BJ (cell line): Measurements from ENCODE around the gene IFT172. TPM values are rescaled to one million over a fixed set of nuclear protein-coding genes. Genes with fewer than 3 reads are reported as not detected.

Experiments
- CTCF ChIA-PET: fragments of 350-600 bp; formaldehyde crosslinking; extraction: SDS; loops from one replicate; lab custom pipeline; 2021; ENCODE audit warnings: antibody characterized with exemption, inconsistent platforms; lab: Yijun Ruan, JAX
- POLR2A ChIA-PET: fragments of 300-600 bp; sonication (Branson Sonifier 250); formaldehyde crosslinking; extraction: SDS; loops from one replicate; lab custom pipeline; 2021; ENCODE audit warnings: antibody characterized with exemption; lab: Charles Lee
- DNase-seq: peaks from one replicate; pipeline ENCODE4 v3.0.0-alpha.2; 2011; ENCODE audit warnings: low read depth
- H3K27me3 ChIP-seq: 2 replicates; pipeline ENCODE4 v1.6.0; 2011; ENCODE audit warnings: low read length; ENCODE audit not compliant: control insufficient read depth, insufficient read depth
- H3K36me3 ChIP-seq: 2 replicates; pipeline ENCODE4 v1.5.1; 2011; ENCODE audit warnings: low read length; ENCODE audit not compliant: control insufficient read depth, insufficient read depth
- H3K4me3 ChIP-seq: 2 replicates; pipeline ENCODE4 v1.5.1; 2011; ENCODE audit warnings: low read depth, mild to moderate bottlenecking, control low read depth, low read length
- polyA plus RNA-seq: library from polyadenylated mRNA; depleted of rRNA; stranded (reverse); fragments of >200 nt; gene quantifications from 2 replicates; pipeline ENCODE4 v1.2.3, GENCODE V29; 2011
- TF ChIP-seq, protein P1 (sequence below): IDR thresholded peaks from 2 replicates; pipeline ENCODE4 v1.5.1; 2011; ENCODE audit warnings: low read depth, mild to moderate bottlenecking, control low read depth, inconsistent platforms, low read length, moderate library complexity; ENCODE audit not compliant: insufficient read depth

Gene IFT172
- polyA plus RNA-seq, 1 experiment: 20.3 TPM

DNA sequence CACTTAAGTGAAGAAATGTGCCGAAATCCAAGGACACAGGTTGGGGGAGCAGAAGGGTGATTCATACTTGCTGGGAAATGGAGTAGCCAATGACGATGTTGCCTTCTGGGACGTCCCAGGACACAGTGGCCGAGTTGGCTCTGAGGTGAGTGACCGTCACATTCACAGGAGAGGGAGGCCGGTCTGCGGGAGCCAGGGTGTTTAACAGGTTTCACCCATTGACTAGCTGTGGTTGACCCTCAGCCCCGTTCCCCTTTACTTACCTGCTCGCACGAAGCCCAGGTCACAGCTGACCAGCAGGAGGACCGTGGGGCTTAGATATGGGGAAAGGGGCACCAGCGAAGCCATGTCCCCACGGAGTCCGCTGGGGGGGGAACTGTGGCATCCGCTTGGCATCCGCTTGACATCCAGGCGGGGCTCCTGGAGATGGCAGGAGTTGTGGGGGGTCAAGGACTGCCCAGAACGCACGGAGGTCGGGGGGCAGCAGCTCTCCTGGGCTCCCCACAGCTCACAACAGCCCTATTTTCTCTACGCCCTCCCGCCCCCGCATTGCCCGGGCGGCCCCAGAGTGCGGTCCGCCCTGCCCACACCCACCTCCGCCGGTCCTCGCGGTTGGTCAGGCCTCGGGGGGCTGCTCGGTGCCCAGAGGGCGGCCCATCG lies 4.9 kb upstream of the IFT172 start:
- ChIA-PET CTCF (interaction anchor here (0.6 kb wide), 1 partner anchor 133 kb away, joined by 3 read pairs; no protein-coding TSS in a partner anchor), POLR2A (no interaction called here)
- Histone ChIP-seq H3K36me3 (no peaks in the 10 kb centered on the region; the same call in 1 of the 2 replicates), H3K27me3 (peaks cover 5% of the 10 kb centered on the region), H3K4me3 (peak overlapping the region; percentile 65)
- no peak for DNase-seq
- TF ChIP-seq, protein P1, sequence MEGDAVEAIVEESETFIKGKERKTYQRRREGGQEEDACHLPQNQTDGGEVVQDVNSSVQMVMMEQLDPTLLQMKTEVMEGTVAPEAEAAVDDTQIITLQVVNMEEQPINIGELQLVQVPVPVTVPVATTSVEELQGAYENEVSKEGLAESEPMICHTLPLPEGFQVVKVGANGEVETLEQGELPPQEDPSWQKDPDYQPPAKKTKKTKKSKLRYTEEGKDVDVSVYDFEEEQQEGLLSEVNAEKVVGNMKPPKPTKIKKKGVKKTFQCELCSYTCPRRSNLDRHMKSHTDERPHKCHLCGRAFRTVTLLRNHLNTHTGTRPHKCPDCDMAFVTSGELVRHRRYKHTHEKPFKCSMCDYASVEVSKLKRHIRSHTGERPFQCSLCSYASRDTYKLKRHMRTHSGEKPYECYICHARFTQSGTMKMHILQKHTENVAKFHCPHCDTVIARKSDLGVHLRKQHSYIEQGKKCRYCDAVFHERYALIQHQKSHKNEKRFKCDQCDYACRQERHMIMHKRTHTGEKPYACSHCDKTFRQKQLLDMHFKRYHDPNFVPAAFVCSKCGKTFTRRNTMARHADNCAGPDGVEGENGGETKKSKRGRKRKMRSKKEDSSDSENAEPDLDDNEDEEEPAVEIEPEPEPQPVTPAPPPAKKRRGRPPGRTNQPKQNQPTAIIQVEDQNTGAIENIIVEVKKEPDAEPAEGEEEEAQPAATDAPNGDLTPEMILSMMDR: 0 out of 2 replicates have a peak, but pooled peaks have one; percentile 12

DNA sequence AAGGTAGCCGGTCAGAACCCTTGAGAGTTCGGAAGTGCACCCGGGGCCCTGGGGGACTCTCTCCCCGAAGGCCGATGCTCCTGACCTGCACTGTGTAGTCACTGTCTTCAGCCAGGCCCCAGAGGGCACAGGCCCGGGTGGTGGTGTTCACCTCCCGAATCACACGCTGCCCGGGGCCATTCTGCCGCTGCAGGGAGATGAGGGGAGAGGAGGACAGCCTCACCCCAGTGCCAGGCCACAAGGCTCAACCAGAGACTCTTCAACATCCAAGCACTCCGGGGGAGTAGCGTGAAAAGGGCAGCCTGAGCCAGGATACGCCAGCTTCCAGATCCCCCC lies 4.4 kb upstream of the IFT172 start:
- CTCF ChIA-PET: interaction anchor here (0.6 kb wide), 1 partner anchor 134 kb away, joined by 3 read pairs; no protein-coding TSS in a partner anchor

DNA sequence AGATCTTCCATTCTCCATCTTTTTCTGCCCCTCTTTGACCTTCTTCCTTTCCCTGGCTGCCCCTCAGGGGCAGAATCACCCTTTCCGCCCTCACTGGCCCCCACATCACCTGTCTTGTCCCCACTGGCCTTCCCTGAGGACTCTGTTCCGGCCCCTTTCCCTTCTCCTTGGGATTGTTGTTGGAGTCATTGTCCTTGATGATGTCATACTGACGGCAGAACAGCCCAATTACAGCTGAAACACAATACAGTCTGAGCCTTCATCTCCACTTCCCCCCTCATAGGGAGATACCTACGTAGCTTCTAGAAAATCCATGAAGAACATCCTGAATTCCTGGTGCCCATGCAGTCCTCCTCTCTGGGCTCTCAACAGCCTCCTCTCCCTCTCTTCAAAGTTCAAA lies 3.0 kb upstream of the IFT172 start:
- Histone ChIP-seq H3K27me3 (peaks cover 3% of the 10 kb centered on the region; the same call in 1 of the 2 replicates), H3K4me3 (no peak overlapping the region), H3K36me3 (no peaks in the 10 kb centered on the region; the same call in 1 of the 2 replicates)
- ChIA-PET POLR2A (no interaction called here), CTCF (no interaction called here)
- no peak for DNase-seq
- TF ChIP-seq, protein P1: no peak

More for the DNA sequence above, 4.4 kb upstream of the IFT172 start:
- TF ChIP-seq, protein P1: no peak
- POLR2A ChIA-PET: no interaction called here
- Histone ChIP-seq H3K36me3 (no peaks in the 10 kb centered on the region; the same call in 1 of the 2 replicates), H3K27me3 (peaks cover 5% of the 10 kb centered on the region), H3K4me3 (peak overlapping the region; percentile 65; the same call in 1 of the 2 replicates)
- DNase-seq: no peak

DNA sequence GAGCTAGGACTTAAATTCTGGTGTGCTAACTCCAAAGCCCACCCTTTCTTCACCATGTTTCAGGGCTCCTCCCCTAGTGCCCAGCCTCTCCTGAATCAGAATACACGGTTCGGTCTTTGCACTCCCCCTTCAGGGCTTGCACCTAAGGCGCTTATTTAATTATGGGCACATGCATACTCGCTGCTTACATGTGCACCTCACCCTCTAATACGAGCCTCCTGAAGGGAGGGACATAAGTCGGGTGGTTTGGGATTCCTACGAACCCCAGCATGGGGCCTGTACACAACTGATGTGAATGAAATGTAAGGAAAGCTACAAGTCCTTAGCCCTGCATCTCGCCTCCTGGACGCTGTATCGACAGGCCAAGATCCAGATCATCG lies 435 bp downstream of the IFT172 start:
- ChIA-PET CTCF (no interaction called here), POLR2A (no interaction called here)
- no peak for DNase-seq
- no peaks in the 10 kb centered on the region; the same call in 1 of the 2 replicates for H3K36me3 ChIP-seq
- no peaks in the 10 kb centered on the region for H3K27me3 ChIP-seq
- peak overlapping the region; percentile 70 for H3K4me3 ChIP-seq
- TF ChIP-seq, protein P1: 0 out of 2 replicates have a peak, but pooled peaks have one; percentile 15

DNA sequence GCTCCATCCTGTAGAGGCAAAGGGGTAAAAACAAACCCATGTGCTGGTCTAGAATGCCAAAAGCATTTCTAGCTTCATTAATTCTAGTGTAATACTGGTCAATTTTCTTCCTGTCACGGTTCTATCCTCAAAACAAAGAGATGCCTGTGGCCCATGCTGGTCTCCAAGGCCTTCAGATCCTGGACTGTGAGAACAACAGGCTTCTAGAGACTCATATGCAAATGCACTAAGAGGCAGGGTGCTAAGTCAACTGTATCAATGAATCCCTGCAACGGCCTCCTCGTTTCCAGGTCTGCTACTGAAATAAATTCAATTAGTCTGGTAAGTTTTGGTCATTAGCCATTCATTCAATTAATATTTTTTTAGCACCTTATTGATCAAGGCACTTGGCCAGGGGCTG lies 4.0 kb downstream of the IFT172 start:
- Histone ChIP-seq H3K36me3 (peaks cover 1% of the 10 kb centered on the region), H3K4me3 (no peak overlapping the region), H3K27me3 (no peaks in the 10 kb centered on the region)
- CTCF ChIA-PET: no interaction called here
- POLR2A ChIA-PET: no interaction called here
- TF ChIP-seq, protein P1: no peak
- DNase-seq: no peak
